GM08714 (cell line): ENCODE measurements around the gene IFNGR1.
"Not testable (repeated sequence)": the region's sequence is repeated elsewhere in the genome, so short reads cannot be mapped to it uniquely, and the experiment has no call there.

Source experiments
- H3K4me3 ChIP-seq: fragments of 200-500 bp; sonication (Bioruptor generic); 2 replicates; pipeline ENCODE4 v1.5.1; 2014; ENCODE audit warnings: mild to moderate bottlenecking, low read length, inconsistent platforms
- ZNF274 ChIP-seq: IDR thresholded peaks from 2 replicates; pipeline ENCODE4 v1.6.1; 2012; ENCODE audit warnings: mild to moderate bottlenecking, low read depth, low read length

Gene IFNGR1

GRCh38 chr6:137210903-137211302 is 8.3 kb downstream of the IFNGR1 start:
- H3K4me3 ChIP-seq: no peak overlapping the region
- no peak for TF ChIP-seq ZNF274

DNA sequence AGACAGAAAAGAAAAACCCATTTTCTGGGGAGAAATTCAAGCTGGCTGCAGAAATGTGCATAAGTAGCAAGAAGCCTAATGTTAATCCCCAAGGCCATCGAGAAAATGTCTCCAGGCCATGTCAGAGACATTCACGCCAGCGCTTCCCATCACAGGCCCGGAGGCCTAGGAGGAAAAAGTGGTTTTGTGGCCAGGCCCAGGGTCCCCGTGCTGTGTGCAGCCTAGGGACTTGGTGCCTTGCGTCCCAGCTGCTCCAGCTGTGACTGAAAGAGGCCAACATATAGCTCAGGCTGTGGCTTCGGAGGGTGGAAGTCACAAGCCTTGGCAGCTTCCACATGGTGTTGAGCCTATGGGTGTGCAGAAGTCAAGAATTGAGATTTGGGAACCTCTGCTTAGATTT is 10.9 kb downstream of the IFNGR1 start:
- no peak for TF ChIP-seq ZNF274
- H3K4me3 ChIP-seq: no peak overlapping the region

DNA sequence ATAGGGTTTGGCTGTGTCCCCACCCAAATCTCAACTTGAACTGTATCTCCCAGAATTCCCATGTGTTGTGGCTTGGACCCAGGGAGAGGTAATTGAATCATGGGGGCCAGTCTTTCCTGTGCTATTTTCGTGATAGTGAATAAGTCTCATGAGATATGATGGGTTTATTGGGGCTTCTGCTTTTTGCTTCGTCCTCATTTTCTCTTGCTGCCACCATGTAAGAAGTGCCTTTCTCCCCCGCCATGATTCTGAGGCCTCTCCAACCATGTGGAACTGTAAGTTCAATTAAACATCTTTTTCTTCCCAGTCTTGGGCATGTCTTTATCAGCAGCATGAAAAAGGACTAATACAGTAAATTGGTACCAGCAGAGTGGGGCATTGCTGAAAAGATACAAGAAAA is 11.7 kb downstream of the IFNGR1 start:
- H3K4me3 ChIP-seq: not testable (repeated sequence)

DNA sequence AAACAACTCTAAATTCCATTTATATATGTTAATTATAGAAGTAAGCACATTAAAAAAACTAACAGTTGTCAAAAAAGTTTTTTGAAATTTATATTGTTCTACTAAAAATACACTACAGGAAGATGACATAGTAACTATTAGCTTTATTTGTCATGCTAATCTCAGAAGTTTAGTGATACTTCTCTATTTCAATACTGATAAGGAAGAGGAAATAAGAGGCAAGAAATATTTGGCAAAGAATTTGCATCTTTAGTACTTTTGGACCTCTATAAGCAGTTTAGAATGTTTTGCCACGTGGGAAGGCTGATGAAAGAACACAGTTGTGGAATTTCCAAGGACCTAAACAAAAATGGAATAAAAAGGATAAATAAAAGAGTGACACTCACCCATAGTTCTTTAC is 12.6 kb downstream of the IFNGR1 start:
- no peak overlapping the region for H3K4me3 ChIP-seq
- no peak for TF ChIP-seq ZNF274

DNA sequence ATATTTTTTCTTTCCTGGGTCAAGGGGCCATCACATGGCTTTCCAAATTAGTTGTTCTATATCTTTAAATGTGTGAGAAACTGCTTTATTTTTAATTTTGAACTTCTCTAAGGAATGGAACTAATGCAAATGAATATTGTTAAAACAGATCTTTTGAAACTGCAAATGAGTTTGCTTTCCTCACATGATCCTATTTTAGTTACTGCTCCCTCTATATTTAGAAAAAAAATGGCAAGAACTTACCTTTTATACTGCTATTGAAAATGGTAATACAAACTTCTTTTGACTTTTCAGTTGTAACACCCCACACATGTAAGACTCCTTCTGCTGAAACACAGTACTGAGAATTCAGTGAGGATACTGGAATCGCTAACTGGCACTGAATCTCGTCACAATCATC is 15.9 kb downstream of the IFNGR1 start:
- TF ChIP-seq ZNF274: no peak
- H3K4me3 ChIP-seq: no peak overlapping the region

GRCh38 chr6:137202078-137202477 is 17.1 kb downstream of the IFNGR1 start:
- TF ChIP-seq ZNF274: no peak
- H3K4me3 ChIP-seq: no peak overlapping the region

DNA sequence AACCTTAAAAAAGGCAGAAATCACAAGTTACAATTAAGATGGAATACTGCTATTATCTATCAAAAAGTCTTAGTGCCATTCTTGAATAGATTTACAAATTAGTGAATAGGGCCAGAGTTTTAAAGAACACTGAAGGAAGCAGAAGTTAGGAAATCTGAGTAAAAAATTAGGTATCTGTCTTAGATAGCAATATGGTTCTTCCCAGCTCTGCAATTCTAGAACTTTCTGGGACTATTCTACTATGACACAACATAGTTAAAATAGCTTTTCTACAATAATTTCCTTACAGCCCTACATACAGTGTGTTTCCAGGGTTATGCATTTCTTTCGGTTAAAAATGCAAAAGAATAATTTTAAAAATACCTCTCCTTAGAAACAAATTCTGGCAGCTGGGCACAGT is 18.2 kb downstream of the IFNGR1 start:
- no peak overlapping the region for H3K4me3 ChIP-seq
- TF ChIP-seq ZNF274: no peak

DNA sequence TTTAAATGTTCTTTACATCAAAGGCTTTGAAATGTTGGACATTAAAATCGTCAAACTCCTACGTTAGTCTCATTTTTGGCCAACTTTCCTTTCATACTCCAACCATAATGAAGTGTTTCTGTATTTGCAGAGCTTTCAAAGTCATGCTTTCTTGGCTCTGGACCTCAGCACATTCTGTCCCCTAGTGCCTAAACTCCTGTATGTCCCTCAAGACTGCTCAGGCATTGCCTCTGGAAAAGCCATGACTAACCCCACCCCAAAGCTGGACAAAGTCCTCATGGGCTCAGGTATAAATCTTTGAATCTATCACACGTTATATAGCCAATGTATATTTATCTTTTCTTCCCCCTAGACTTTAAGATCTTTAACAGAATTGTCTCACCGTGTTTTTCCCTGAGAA is 18.9 kb downstream of the IFNGR1 start:
- H3K4me3 ChIP-seq: no peak overlapping the region
- no peak for TF ChIP-seq ZNF274

GRCh38 chr6:137197684-137198645 is 21.2 kb downstream of the IFNGR1 start:
- no peak for TF ChIP-seq ZNF274
- no peak overlapping the region for H3K4me3 ChIP-seq

GRCh38 chr6:137193256-137194070 is 25.7 kb downstream of the IFNGR1 start:
- H3K4me3 ChIP-seq: no peak overlapping the region
- TF ChIP-seq ZNF274: no peak

GRCh38 chr6:137192821-137193220 is 26.4 kb downstream of the IFNGR1 start:
- no peak for TF ChIP-seq ZNF274
- H3K4me3 ChIP-seq: no peak overlapping the region

- no peak for TF ChIP-seq ZNF274
- no peak overlapping the region for H3K4me3 ChIP-seq
Observed at GRCh38 chr6:137191670-137192069, 27.5 kb downstream of the IFNGR1 start.

DNA sequence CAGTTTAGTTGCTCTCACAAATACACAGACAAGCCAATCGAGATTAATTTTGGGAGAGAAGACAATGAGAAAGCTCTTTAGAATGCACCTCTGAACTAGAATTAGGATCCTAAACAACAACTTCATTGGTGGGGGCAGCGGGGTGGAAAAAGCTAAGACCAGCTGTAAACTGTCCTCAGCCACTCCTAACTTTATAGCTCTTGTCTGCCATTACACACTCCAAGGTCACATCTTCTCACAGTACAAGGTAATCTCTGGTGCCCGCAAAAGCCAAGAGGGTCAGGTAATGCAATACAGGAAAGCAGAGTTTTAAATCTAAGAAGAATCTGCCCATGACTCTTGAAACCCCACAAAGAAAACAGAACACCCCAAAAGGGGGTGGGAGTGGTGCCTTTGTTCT is 27.9 kb downstream of the IFNGR1 start:
- H3K4me3 ChIP-seq: no peak overlapping the region
- TF ChIP-seq ZNF274: no peak

- H3K4me3 ChIP-seq: no peak overlapping the region
- no peak for TF ChIP-seq ZNF274
Observed at GRCh38 chr6:137190583-137191094, 28.5 kb downstream of the IFNGR1 start.

GRCh38 chr6:137188855-137189254 is 30.3 kb downstream of the IFNGR1 start:
- no peak for TF ChIP-seq ZNF274
- H3K4me3 ChIP-seq: no peak overlapping the region

- TF ChIP-seq ZNF274: no peak
- H3K4me3 ChIP-seq: no peak overlapping the region
Observed at GRCh38 chr6:137185290-137185689, 33.9 kb downstream of the IFNGR1 start.
